Psoas muscle (tissue), 8 donors: ENCODE measurements around the gene IGF1R. TPM values are rescaled to one million over a fixed set of nuclear protein-coding genes. Genes with fewer than 3 reads are reported as not detected.
A peak's percentile ranks its signal among the peaks of the same experiment; 100 is the strongest.

ENCODE experiments used
- ATAC-seq, 4 donors: fragments of 200-7000 bp; cut with Tn5 transposase; one replicate each; pipeline ENCODE4 v1.9.1; 2020; ENCODE audit warnings: moderate library complexity in 3 of 4, mild to moderate bottlenecking in 2 of 4
- DNase-seq, 2 donors: peaks; one replicate each; pipeline ENCODE4 v3.0.0-alpha.2; 2020
- H3K27ac ChIP-seq: fragments of 200-600 bp; one replicate; pipeline ENCODE4 v1.8.0; 2022
- H3K27me3 ChIP-seq, 3 donors: fragments of 200-600 bp in 1 of 3; one replicate each; pipeline versions ENCODE4 v1.6.1 to v1.8.0; 2013 to 2022; ENCODE audit warnings: low read length in 2 of 3, mild to moderate bottlenecking in 2 of 3, moderate library complexity in 1 of 3; ENCODE audit not compliant: insufficient read depth in 3 of 3
- H3K36me3 ChIP-seq, 2 donors: fragments of 200-600 bp in 1 of 2; one replicate each; pipeline versions ENCODE4 v1.6.1 to v1.8.0; 2013 to 2022; ENCODE audit warnings: low read depth in 1 of 2, mild to moderate bottlenecking in 1 of 2, moderate library complexity in 1 of 2; ENCODE audit not compliant: insufficient read depth in 1 of 2
- H3K4me1 ChIP-seq: fragments of 200-600 bp; one replicate; pipeline ENCODE4 v1.8.0; 2022
- H3K4me3 ChIP-seq: fragments of 200-600 bp; one replicate; pipeline ENCODE4 v1.8.0; 2022; ENCODE audit warnings: mild to moderate bottlenecking
- H3K9me3 ChIP-seq: fragments of 200-600 bp; one replicate; pipeline ENCODE4 v1.8.0; 2022
- CTCF ChIP-seq: fragments of 200-600 bp; IDR thresholded peaks from one replicate; pipeline ENCODE4 v1.8.0; 2022; ENCODE audit warnings: antibody characterized with exemption
- WGBS, 3 donors: extraction: QIAGEN DNeasy Blood & Tissue Kit; methylation state at CpG; one replicate each; pipeline versions ENCODE4 v1.1.6 to v1.1.7; 2013; 5-methylcytosine and 5-hydroxymethylcytosine counted together
- intact Hi-C, 2 donors: fragments of 100-400 bp; cut with DNase I; formaldehyde crosslinking; loops; one replicate each; pipeline versions ENCODE4 v1.11.0 to v1.14.2; 2022
- polyA plus RNA-seq, 3 donors: library from polyadenylated mRNA; stranded (reverse); fragments of 200-250 nt; gene quantifications; one replicate each; pipeline ENCODE4 v1.2.3, GENCODE V29; 2013
- total RNA-seq, 4 donors: library from RNA; stranded (reverse); fragmentation: NEBNext Ultra II Directional in 2 of 4; extraction: Animal tissue kit (Norgen Biotek cat#: 25700) in 2 of 4; gene quantifications; one replicate each; pipeline versions ENCODE4 v1.2.1 to v1.2.4, GENCODE V29; 2021 to 2023
- donor health status: healthy with polysubstance abuse.
- donor health status: DM: no; HTN: no; CAD: no; lungs with moderate emphysema.
- donor health status: Bipolar disorder and iron deficiency.
- donor health status: healthy.
- donor health status: DM: yes; HTN: yes; CAD: no.
- donor health status: DM: no; HTN: no; CAD: no.
- donor health status: DM: no; HTN: no; CAD: no.
- donor health status: DM: yes; HTN: yes; CAD: no.

The IGF1R gene
- total and polyA plus RNA-seq, 7 donors: 2.1 to 20.4 (median 12.0) TPM

- WGBS, 3 donors: 89 to 95% (median 91%) methylated on average over 3 of the region's 3 CpGs
- ATAC-seq: no peak
- H3K4me1 ChIP-seq: peaks cover 30% of the 10 kb centered on the region
Observed at GRCh38 chr15:98872774-98873173, 224.4 kb downstream of the IGF1R start.

GRCh38 chr15:98873441-98874218, 225.3 kb downstream of the IGF1R start:
- no peak overlapping the region for H3K27ac ChIP-seq
- no peak overlapping the region for H3K4me3 ChIP-seq
- 68 to 77% (median 70%) methylated on average over 12 of the region's 12 CpGs for WGBS, 3 donors
- TF ChIP-seq CTCF: no peak
- intact Hi-C loops: no loop called here
- H3K9me3 ChIP-seq: no peaks in the 10 kb centered on the region
- no peaks in the 10 kb centered on the region for H3K27me3 ChIP-seq
- no peak for DNase-seq
- H3K36me3 ChIP-seq: no peaks in the 10 kb centered on the region
- no peak for ATAC-seq
- peaks cover 39% of the 10 kb centered on the region for H3K4me1 ChIP-seq

More at GRCh38 chr15:98872774-98873173, 224.4 kb downstream of the IGF1R start:
- TF ChIP-seq CTCF: no peak
- no peak overlapping the region for H3K4me3 ChIP-seq
- intact Hi-C loops: no loop called here
- no peaks in the 10 kb centered on the region for H3K9me3 ChIP-seq
- no peak overlapping the region for H3K27ac ChIP-seq
- H3K36me3 ChIP-seq: no peaks in the 10 kb centered on the region
- H3K27me3 ChIP-seq: no peaks in the 10 kb centered on the region
- no peak for DNase-seq

- no peaks in the 10 kb centered on the region for H3K9me3 ChIP-seq
- 70 to 76% (median 70%) methylated on average over 7 of the region's 7 CpGs for WGBS, 3 donors
- no peak overlapping the region for H3K4me3 ChIP-seq
Observed at GRCh38 chr15:98874370-98874769, 226.0 kb downstream of the IGF1R start.

GRCh38 chr15:98874773-98875172, 226.4 kb downstream of the IGF1R start:
- H3K36me3 ChIP-seq: no peaks in the 10 kb centered on the region
- WGBS, 3 donors: 20 to 46% (median 33%) methylated on average over 8 of the region's 8 CpGs
- no peak overlapping the region for H3K4me3 ChIP-seq
- TF ChIP-seq CTCF: no peak
- no peak for DNase-seq
- intact Hi-C loops: no loop called here
- H3K27me3 ChIP-seq: no peaks in the 10 kb centered on the region
- H3K9me3 ChIP-seq: no peaks in the 10 kb centered on the region
- H3K27ac ChIP-seq: no peak overlapping the region
- H3K4me1 ChIP-seq: peaks cover 39% of the 10 kb centered on the region
- ATAC-seq: peak in 1 of 4 donors; percentile 32

More at GRCh38 chr15:98874370-98874769, 226.0 kb downstream of the IGF1R start:
- no peaks in the 10 kb centered on the region for H3K36me3 ChIP-seq
- ATAC-seq (no peak), DNase-seq (no peak)
- TF ChIP-seq CTCF: no peak
- H3K27ac ChIP-seq: no peak overlapping the region
- H3K27me3 ChIP-seq: no peaks in the 10 kb centered on the region
- peaks cover 39% of the 10 kb centered on the region for H3K4me1 ChIP-seq
- intact Hi-C loops: no loop called here

DNA sequence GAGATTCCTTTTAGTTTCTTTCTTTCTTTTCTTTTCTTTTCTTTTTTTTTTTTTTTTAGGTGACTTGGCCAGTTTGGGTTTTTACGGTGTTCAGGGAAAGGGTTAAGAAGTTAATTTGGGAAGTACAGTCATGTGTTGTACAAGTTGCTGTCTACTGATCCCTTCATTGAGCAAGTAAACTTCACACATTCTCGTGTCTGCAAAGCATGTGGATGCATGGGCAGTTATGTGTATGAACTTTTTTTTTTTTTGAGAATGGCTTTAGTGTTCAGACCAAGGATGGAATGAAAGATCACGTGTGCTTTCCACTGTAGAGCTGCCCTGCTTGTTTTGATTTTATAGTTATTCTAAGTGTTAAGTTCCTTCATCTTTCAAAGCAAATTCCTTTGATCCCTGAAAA, 227.0 kb downstream of the IGF1R start:
- H3K27ac ChIP-seq: no peak overlapping the region
- TF ChIP-seq CTCF: no peak
- no peak overlapping the region for H3K4me3 ChIP-seq
- H3K36me3 ChIP-seq: no peaks in the 10 kb centered on the region
- peaks cover 39% of the 10 kb centered on the region for H3K4me1 ChIP-seq
- H3K9me3 ChIP-seq: no peaks in the 10 kb centered on the region
- WGBS, 3 donors: 21 to 49% (median 24%) methylated on average over 3 of the region's 3 CpGs
- peak in 1 of 4 donors; percentile 55 for ATAC-seq
- DNase-seq: no peak
- no peaks in the 10 kb centered on the region for H3K27me3 ChIP-seq
- intact Hi-C loops: no loop called here
